Stimulated activated CD8-positive, alpha-beta memory T cell treated with anti-CD3 and anti-CD28 coated beads, Interleukin-2, amount 100 ng/mL, for 48 hours (primary cell): Measurements from ENCODE around the gene TBC1D14.

Source experiments
- DNase-seq, 2 donors: peaks; one replicate each; pipeline ENCODE4 v3.0.0-alpha.2; 2020; ENCODE audit warnings: low read depth in 2 of 2

TBC1D14 gene

DNA sequence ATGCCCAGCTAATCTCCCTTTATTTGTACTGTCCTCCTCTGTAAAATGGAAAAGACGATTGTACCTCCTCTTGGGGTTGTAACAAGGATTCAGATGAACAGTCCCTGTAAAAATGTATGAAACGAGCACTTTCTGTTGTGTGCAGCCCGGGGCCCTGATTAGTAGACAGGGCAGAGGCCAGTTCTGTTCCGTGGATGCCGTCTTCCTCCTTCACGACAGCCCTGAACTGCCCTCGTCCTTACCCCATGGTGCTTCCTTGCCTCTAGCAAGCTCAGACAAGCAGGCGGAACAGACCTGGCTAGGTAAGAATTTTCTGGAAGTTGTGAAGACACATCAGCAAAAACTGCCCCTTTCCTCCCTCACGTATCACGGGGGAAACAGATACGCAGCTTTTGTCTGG lies 111.2 kb downstream of the TBC1D14 start:
- DNase-seq: no peak

DNA sequence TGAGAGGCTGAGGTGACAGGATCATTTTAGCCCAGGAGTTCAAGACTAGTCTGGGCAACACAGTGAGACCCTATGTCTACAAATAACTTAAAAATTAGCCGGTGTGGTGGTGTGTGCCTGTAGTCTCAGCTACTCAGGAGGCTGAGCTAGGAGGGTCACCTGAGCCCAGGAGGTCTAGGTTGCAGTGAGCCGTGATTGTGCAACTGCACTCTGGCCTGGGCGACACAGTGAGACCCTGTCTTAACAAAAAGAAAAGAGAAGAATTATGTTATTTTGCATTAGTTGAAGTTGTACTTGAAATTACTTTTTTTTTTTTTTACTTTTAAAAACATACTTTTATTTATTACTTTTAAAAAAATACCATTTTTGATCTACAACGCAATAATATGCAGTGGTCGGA lies 111.7 kb downstream of the TBC1D14 start:
- no peak for DNase-seq

DNA sequence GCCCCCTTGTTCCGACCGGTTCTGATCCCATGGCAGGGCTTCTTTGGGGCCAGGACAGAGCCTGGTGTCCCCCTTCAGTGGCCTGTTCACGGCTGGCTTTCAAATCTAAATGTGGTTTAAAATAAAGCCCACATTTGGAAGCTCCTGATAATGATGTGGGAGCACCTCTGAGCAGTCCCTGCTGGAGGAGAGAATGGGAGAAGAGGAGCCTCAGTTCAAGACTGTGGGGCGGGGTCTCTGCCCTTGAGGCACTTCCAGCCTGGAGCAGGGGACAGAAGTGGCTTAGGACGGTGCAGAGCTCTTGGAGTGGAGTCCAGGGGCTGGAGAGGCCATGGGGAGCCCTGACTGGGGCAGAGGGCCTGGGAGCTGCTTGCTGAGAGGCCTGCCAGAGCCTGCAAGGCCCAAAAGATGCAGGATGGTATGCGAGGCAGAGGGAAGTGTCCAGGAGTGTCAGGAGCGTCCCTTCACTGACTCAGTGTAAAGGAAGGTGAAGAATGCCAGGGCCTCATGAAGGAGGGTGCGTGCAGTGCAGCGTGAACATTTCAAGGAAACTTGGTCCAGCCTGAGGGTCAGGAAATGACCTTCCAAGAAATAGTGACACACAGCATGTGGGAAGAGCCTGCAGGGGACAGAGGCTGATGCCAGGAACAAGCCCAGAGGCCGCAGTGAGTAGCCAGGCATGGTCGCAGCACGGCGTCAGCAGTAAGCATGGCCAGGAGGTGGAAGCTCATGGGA lies 112.5 kb downstream of the TBC1D14 start:
- no peak for DNase-seq

DNA sequence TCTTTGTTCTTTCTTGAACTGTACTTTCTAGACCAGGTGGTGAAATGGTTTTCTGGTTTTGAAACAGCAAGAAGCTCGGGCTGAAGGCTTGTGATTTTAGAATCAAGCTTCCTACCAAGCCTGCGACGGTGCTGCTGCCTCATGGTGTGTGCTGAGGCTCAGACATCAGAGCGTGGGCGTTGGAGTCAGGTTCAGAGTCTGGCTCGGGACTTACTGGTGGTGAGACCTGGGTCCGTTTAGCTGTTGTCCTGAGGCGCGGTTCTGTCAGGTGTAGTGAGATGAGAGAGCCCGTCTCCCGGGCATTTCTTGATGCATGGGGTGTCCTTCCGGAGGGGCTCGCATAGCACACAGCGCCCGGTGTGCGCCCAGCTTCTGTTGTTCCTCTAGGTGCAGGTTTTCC lies 113.9 kb downstream of the TBC1D14 start:
- no peak for DNase-seq

DNA sequence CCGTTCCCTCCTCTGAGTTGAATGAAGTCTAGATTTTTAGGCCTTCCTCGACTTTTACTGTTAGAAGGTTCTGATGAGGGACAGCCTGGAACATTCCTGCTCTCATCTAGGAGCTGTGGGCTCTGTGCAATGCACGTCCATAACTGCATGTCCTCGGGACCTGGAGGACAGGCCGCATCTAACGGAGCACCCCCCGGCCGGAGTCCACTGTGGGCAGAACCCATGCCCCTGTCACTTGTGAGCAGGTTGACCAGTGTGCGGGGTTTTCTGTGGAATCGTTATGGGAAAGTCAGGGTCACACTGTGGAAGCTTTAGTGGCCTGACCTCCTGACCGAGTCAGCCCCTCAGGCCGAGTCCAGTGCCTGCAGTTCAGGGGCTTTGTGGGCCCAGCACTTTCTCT lies 114.3 kb downstream of the TBC1D14 start:
- no peak for DNase-seq

DNA sequence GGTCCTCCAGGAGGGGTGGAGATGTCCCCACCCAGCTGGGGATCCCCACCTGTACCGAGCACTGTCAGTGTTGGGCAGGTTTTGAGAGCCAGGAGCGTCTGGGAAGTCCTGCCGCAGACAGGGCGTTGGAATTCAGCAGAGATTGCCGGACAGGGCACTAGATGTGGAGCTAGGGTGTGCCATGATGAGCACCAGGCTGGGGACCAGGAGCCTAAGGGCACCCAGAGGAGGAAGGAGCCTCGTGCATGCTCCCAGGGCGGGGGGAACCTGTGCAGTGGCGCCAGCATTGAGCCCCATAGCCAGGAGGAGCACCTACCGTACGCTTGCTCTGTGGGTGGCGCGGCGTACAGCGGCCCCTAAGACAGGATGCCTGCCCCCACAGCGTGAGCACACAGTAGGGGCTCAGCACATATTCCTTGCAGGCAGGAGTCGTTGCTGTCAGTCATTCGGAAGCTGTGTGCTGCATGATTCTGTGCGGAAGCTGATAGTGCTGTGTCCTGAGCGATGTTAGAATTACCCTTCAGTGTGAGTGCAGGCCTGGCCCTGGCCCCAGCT lies 114.8 kb downstream of the TBC1D14 start:
- DNase-seq: no peak

DNA sequence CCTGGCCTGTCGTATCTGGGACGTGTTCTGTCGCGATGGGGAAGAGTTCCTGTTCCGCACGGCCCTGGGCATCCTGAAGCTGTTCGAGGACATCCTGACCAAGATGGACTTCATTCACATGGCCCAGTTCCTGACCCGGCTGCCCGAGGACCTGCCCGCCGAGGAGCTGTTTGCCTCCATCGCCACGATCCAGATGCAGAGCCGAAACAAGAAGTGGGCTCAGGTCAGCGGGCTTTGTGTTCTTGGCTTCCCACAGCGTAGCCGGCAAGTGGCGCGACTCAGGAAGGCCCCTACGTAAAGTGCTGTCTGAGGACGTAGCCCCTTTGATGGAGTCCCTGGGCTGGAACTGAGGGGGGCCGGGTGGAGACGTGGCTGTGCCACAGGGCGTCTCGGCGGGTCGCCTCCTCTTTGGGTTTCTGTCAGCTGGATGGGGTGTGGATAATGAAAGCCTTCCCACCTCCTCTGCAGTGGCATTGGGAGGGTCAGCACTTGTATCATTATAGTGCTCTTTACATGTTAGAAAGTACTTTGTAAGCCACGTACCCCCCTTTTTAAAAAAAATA lies 115.5 kb downstream of the TBC1D14 start:
- DNase-seq: no peak

DNA sequence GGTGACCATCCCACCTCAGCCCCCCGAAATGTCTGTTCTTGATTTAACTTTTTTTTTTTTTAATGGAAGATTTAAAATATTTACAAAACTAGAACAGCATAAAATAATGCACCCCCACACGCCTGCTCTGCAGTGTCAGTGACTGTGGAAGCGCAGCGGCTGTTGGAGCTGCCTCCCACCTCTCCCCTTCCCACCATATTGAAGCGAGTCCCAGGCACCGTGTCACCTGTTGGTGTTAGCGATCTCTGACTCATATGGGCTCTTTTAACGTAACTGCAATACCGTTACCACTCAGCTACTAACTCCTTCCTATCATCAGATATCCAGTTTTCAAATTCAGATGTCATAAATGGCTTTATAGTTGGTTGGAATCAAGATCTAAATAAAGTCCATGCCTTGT lies 116.5 kb downstream of the TBC1D14 start:
- no peak for DNase-seq

DNA sequence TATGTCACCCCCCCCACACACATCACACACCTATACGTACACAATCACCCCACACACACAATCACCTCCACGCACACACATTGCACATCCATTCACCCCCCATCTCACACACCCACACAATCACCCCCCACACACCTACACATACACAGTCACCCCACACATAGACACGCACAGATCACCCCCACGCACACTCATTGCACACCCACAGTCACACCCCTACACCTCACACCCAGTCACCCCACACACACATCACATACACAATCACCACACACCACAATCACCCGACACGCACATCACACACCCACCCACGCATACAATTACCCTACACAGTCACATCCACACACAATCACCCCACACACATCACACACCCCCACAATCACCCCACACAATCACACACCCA lies 117.7 kb downstream of the TBC1D14 start:
- no peak for DNase-seq

DNA sequence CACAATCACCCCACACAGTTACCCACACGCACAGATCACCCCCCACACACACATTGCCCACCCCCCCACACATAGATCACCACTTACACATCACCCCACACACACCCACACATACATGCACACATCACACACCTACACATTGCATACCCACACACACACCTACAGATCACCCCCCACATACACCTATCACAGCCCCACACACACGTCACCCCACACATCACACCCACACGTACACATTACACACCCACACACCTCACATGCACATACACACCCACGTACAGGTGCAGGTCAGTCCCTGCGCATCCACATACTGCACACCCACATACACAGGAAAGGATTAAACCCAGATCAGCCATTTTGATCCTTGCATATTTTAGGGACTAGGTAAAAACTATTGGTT lies 118.3 kb downstream of the TBC1D14 start:
- no peak for DNase-seq

DNA sequence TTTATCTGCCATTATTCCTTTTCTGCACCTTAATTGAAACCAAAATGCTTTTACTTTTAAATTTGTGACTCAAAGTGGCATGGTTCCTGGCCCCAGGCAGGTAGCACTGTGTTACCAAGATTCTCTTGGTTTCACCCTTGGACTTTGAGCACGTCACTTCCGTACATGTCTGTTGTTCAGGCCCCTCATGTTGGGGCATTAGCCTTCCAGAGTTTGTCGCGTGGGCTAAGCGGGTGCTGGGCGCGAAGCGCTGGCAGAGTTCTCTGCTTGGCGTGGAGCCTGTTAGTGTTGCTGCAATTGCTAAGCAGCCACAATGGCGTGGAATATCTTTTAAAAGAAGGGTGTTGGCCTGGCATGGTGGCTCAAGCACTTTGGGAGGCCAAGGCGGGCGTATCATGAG lies 119.6 kb downstream of the TBC1D14 start:
- no peak for DNase-seq

DNA sequence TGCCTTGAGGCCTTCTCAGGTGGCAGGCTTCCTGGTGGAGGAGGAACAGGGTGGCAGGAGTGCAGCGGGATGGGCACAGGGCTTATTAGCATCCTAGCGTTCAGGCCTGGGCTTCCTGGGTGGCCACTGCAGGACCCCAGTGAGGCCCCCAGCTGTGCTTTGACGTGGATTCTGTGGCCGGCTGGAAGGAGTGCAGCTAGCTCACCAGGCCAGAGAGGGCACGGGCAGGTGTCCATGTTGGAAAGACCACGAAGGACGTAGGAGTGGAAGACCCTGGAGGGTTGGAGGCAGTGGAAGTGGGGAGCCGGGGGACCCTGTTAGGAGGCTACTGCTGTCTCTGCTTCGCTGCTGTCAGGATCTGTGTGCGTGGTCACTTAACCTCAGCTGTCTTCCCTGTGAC lies 120.3 kb downstream of the TBC1D14 start:
- no peak for DNase-seq

DNA sequence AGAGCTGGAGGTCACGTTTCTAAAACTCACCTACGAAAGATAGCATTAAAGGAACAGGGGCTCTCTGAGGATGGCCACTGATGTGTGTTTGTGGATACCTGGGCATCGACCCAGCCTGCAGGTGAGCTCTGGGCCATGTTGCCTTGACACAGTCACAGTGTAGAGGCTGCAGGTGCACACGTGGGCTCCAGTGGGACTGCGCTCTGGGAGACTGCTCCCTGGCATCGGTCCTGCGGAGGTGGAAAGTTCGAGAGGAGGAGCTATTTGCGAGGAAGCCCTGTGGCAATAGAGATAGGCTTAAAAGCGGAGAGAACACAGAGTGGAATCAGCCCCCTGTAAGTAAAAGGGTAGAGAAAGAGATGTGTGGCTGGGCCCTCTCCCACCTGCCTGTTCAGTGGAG lies 121.2 kb downstream of the TBC1D14 start:
- DNase-seq: no peak

DNA sequence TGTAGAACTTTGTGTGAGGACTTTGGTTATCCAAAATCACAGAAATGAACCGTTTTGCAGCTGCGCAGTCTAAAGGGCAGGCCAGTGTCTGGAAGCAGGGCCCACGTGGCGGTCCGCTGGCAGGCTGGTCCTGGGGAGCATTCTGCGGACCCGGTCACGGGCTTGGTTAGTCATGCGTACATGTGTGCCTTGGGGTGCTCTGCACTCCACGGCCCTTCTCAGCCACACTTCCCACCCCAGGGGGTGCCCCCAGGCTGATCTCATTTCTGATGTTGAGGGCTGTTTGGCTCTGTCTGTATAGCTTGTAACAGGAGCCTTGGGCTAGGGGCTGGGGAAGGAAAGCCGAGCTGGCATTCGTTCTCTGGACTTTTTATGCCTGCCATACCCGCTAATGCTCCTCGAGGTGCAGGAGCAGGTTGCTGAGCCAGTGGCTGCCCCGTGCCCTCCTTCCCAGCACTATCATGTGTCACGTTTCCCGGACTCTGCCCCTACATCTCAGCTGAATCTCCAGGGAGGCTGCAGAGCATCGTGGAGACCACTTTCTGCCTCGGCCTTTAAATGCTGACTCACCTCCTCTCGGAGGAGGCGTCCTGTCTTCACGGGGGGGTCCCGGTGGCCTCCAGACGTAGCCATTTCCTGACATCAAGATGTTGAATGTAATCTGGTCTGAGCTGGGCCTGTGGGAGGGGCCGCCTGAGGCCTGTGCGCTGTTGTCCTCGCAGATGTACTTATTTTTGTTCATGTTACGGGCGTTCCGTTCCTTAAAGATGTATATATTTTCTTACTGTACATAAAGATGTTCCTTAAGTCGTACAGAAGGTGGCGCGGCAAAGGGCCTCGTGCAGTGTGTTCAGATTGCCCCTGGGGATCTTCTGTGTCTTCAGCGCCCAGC lies 122.2 kb downstream of the TBC1D14 start:
- DNase-seq: no peak

DNA sequence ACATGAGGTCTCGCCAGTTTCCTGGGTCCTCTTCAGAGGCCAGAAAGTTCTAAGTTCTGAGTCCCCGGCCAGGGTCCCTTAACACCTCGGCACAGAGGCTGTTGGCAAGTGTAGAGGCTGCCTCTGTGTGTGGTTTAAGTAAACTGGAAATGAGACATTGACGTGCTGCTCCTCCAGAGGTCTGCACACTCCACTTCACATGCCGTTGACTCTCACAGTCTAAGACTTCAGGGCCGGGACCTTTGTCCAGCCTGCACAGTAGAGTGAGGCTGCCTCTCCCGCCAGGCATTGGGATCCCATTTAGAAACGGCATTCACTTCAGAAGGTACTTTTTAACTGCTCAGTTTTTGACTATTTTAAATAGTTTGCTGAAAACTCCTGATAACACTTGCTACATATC lies 123.0 kb downstream of the TBC1D14 start:
- DNase-seq: no peak

DNA sequence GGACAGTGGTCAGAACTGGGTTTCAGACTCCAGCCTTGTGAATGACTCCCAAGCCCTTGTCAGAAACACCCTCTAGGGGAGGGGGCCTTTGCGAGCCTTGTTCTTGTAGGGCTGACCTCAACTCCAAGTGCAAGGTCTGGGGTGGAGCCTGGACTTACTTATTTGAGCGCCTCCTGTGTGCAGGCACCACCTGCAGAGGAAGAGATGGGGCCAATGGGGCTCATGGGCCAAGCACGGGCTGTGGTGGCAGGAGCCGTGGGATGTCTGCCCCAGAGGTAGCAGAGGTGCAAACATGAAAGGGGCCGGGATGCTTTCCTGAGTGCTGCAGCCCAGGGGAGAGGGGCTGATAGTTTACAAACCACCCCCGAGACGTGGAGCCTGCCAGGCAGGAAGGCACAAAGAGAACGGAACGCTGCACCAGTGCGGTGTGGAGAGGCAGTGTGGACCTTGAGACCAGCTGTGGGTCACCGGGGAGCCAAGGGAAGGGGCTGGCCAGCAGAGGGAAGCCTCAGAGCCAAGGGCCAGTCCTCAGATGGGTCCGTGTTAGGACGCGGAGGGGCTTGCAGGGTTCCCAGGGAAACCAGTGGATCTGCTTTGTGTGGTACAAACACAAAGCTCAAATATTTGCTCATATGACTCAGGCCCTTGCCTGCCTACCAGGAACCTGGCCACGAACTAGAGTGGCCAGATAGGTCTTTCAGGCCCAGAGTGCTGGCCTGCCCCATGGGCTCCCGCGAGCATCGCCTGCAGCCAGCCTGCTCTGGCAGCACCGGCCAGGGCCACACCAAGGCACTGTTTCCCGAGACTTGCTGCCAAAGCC lies 124.8 kb downstream of the TBC1D14 start:
- no peak for DNase-seq

DNA sequence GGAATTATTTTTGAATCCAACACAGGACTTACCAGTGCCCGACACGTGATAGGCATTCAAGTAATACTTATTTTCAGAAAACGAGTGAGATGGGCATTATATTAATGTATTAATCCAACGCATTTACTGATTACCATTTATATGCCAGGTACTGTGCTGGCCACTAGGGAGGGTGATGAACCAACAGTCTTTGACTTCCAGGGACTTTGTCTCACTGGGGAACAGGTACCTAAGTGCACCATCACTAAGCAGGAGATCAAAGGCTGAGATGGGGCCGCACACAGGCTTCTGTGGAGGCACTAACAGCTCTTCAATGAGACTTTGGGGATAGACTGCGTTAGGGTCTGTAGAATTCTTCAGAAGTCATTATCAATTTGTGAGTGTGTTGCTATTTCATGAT lies 127.8 kb downstream of the TBC1D14 start:
- DNase-seq: no peak

DNA sequence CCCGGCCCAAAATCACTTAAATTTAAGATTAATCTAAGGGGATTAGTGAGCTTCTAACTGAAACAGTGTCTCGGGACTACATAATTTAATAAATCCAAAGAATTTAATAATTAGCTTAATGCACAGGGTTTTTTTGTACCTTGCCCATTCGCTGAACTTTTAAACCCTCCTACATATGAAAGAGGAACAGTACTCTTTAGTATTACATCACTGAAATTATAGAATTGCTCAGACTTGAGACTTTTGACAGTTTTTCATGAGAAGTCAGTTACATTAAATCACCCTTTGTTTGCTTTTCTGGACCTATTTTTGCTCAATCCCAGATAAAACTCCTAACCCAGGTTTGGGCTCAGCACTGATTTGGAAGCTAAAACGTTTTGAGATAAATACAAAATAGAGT lies 131.1 kb downstream of the TBC1D14 start:
- no peak for DNase-seq

DNA sequence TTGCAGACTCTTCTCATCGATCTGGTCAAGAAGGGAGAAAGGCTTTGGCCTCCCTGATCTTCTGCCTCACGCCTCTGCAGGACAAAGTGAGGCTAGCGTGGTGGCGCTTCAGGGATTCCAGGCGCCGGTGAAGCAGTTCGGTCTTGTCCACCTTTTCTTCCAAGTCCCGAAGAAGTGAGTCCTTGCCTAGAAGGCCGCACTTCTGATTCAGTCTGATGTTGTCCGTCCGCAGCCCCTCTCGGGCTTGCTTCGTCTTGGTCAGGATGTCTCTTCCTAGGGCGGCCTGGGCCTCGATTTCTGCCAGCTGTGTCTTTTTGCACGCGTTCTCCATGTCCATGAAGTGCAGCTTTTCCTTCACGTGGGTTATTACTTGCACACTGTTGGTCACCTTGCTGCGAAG lies 131.6 kb downstream of the TBC1D14 start:
- DNase-seq: no peak

DNA sequence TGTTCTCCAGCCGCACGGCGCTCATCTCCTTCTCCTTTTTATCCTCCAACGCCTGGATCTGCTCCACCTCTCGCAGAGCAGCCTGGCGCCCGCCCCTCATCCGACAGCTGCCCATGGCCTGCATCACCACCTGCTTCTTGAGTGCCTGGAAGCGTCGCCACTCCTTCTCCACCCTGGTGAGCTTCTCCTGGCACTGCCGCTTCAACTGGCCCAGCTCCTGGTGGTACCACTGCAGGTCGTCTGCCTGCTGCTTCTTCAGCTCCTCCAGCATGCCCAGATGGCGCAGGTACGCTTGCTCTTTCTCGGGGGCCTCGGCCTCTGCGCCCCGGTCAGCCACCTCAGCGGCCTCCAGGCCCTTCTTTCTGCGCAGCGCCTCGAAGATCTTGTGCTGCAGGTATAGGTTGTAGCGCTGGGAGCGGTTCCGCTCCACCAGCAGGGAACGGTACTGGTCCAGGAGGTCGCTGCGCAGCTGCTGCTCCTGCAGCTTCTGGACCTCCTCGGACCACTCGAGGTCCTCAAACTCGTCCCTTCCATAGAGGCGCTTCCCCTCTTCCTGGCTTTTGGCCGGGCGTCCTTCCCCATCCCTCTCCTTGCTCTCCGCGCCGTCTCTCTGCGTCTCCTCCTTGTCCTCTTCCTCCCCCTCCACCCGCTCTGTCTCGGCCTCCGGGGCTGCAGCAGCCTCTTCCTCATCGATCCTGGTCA lies 132.3 kb downstream of the TBC1D14 start:
- DNase-seq: no peak
